A673 (cell line): ENCODE data around the gene SNX32.

Source experiments
- CTCF ChIP-seq: fragments of 300-800, 200-600 bp; sonication (generic); conservative IDR thresholded peaks from 2 replicates; pipeline ENCODE4 v1.5.1; 2017; ENCODE audit warnings: low read depth, mild to moderate bottlenecking, antibody characterized with exemption, low read length, moderate library complexity, mixed read lengths
- EZH2 ChIP-seq: fragments of 200-600 bp; sonication (generic); IDR thresholded peaks from 2 replicates; pipeline ENCODE4 v1.6.1; 2017; ENCODE audit warnings: borderline replicate concordance, low read depth, mild to moderate bottlenecking, mixed read lengths, antibody characterized with exemption, low read length; ENCODE audit not compliant: poor library complexity, severe bottlenecking

GRCh38 chr11:65868076-65868667, 34.4 kb downstream of the SNX32 start:
- no peak for TF ChIP-seq CTCF
- TF ChIP-seq EZH2, result no peak
